HG03354 (cell line): ENCODE results near the gene FBXL17.

Experiments
- ATAC-seq: cut with Tn5 transposase; IDR thresholded peaks from one replicate; pipeline ENCODE4 v1.9.1; 2021; ENCODE audit warnings: mild to moderate bottlenecking; ENCODE audit not compliant: unreplicated experiment, poor library complexity, severe bottlenecking

Gene FBXL17

DNA sequence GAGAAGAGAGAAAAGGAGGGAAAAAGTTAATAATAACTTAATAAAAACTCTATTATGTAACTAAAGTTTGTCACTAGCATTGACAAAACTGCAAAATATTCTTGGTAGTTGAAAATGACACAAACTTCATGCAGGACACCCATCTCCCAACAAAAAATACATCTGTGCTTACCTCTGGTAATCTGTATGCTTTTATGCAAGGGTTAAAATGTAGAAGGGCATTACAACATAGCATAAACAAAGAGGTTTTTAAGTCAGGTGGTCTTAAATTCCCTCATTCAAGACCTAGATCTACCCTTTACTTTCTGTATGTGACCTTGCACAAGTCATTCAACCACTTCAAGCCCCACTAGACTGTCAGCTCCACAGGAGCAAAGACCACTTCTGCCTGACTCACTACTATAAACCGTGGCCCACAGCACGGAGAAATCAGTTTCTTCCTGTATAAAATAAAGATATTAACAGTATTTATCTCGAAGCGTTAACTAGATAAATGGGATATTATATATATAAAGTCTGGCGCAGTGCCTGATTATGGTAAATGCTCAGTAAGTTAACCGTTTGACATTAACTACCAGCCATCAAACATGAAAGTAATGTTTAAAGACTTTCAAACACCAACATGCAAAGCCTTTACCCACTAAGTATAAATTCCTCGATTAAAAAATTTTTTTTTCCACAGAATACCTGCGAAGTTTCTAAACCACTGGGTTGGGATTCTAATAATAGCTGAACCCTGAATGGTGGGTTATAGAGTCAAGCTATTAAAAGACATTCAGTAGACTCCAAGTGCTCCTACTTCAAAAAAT is 2.0 kb downstream of the FBXL17 start:
- no peak for ATAC-seq

- ATAC-seq, result no peak
Measured at GRCh38 chr5:108375768-108376167, 6.1 kb downstream of the FBXL17 start.

DNA sequence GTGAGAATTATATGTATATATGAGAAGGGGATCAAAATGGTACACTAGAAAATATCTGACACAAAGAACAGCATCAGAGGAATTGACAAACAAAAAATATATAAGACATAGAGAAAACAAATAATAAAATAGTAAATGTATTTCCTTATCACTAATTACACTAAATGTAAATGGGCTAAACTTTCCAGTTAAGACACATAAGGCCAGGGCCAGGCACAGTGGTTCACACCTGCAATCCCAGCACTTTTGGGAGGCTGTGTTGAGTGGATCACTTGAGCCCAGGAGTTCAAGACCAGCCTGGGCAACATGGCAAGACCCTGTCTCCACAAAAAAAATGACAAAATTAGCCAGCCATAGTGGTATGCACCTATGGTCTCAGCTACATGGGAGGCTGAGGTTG is 8.5 kb downstream of the FBXL17 start:
- ATAC-seq, result no peak

- no peak for ATAC-seq
Measured at GRCh38 chr5:108372369-108372768, 9.5 kb downstream of the FBXL17 start.

- ATAC-seq, result no peak
Measured at GRCh38 chr5:108371263-108371662, 10.6 kb downstream of the FBXL17 start.

DNA sequence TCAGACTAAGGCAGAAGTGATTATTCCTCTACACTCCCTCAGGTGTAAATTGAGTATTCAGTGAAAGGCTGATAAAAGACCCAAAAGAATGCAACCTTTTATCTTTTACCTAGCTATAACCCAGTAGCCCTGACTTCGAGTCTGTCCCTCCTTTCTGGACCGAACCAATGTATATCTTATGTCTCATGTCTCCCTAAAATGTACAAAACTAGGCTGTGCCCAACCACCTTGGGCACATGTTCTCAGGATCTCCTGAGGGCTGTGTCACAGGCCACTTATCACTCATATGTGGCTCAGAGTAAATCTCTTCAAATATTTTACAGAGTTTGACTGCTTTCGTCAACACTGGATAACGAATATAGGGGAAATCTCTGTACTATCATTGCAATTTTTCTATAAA is 12.7 kb downstream of the FBXL17 start:
- no peak for ATAC-seq

GRCh38 chr5:108367679-108368334 is 14.1 kb downstream of the FBXL17 start:
- no peak for ATAC-seq

DNA sequence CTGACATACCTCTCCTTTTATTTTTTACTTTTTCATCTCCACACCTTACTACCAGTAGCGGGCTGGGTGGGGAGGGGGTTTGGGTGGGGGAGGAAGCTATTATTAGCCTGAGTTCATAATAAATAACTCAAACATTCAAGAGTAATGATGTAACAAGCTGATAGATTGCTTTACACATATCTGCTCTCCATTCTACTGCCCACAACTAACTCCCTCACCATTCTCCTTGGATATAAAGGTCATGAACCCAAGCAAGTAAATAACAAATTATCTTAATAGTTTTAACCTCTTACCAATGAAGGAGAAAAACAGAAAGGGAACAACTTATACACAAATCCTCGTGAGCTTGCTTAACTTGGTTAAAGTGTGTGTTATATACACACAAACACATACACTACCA is 15.4 kb downstream of the FBXL17 start:
- ATAC-seq, result no peak

DNA sequence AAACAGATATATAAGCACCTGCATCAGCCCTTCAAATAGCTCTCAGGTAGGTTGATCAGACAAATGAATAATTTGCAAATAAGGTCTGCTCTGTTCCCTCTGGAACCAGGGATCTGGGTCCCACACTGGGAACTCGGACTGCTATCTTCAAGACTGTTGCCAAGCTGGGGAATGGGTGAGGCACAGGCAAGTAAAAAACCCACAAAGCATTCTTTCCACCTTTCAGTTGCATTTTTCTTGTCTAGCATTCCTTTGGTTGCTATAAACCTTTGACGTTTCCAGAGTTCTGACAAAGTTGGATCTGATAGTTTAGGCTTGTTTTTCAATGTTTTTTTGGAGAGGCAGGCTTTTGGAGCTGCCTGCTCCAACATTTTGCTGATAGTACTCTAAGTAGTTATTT is 20.1 kb downstream of the FBXL17 start:
- no peak for ATAC-seq

DNA sequence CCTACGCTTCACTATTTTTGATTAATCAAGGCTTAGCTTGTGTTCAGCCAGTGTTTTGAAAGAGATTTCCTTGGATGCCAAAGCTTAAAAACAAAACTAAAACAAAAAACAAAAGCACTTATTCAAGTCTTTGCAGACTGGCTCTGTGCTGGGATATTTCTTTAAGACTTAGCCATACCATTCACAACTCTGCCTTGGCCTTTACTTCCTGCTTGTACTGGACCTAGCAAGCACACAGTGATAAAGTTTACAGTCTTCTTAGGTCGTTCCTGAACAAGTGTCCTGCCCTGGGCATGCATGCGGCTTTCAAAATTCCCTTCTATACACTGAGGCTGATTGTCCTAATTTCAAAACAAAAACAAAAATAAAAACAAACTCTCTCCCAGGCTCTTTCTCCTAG is 20.7 kb downstream of the FBXL17 start:
- no peak for ATAC-seq

GRCh38 chr5:108360280-108360679 is 21.6 kb downstream of the FBXL17 start:
- ATAC-seq, result no peak

DNA sequence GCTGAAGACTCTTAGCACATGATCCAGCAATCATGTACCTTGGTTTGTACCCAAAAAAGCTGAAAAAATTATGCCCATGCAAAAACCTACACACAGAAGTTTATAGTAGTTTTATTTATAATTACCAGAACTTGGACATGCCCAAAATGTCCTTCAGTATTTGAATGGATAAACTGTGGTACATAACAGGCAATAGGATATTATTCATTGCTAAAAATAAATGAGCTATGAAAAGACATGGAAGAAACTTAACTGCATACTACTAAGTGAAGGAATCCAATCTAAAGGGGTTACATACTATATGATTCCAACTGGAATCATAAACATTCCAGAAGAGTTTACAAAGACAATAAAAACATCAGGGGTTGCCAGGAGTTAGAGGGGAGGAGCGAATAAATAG is 25.6 kb downstream of the FBXL17 start:
- ATAC-seq, result no peak

GRCh38 chr5:108353087-108353486 is 28.8 kb downstream of the FBXL17 start:
- no peak for ATAC-seq

- peak; percentile 89 for ATAC-seq
Measured at GRCh38 chr5:108345541-108346171, 36.2 kb downstream of the FBXL17 start.

GRCh38 chr5:108344103-108344822 is 37.6 kb downstream of the FBXL17 start:
- no peak for ATAC-seq

- ATAC-seq, result no peak
Measured at GRCh38 chr5:108341866-108342265, 40.0 kb downstream of the FBXL17 start.

DNA sequence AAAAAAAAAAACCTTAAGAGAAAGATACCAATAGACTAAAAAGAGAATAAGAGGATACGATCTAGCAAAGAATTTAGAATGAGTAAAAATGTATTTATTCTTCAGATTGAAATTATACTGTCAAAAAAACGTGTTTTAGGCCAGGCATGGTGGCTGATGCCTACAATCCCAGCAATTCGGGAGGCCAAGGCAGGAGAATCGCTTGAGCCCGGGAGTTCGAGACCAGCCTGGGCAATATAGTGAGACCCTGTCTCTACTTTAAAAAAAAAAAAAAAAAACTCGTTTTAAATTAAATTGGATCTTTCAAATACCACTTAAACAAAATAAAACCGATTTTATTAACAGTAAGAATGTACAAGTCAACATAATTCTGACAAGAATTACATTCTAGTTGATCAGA is 41.8 kb downstream of the FBXL17 start:
- ATAC-seq, result no peak

DNA sequence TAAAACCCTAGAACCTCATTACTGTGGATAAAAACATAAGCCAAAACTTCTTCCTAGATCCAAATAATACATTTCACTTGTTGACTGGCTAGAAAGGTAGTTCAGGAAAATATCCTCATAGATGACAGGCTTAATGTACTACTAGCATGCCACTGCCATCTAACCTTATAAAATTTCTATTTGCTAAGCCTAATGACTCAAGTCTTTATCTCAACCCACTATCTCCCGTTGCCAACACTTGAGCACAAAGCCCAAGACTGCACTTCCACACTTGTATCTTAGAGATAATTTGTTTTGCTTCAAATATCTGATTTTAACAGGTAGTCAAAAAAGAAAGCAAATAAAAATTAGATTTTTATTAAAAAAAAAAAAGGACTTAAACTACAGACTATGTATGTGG is 42.7 kb downstream of the FBXL17 start:
- ATAC-seq, result no peak

DNA sequence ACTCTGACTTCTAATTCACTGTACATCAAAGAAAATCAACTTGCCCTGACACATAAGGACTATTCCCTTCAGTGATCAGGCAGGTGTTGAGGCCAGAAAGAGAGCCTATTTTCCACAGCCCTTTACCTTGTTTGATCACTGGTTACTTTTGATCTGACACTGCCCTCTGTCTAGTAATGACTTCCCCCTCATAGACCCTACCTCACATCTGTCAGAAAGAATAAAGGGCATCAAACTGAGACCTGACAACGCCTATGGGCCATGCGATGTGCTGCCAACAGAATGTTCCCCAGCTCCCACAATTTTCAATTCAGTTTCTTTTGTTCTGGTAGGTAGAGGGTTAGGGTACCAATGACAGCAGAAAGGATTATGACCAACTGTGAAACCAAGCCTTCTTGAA is 47.7 kb downstream of the FBXL17 start:
- no peak for ATAC-seq

DNA sequence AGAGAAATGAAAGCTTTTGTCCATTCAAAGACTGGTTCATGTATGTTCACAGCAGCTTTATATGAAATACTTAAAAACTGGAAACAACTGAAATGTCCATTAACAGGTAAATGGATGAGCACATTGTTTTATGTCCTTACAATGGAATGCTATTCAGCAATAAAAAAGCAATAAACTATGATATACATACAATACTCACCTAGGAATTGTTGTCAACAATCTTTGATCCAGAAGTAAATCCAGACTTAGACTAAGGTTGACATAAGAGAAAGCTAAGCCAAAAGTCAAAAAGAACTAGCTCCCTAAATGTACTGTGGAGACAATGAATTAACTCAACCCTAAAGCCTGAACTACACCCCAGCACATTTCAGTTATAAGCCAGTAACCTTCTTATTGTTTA is 54.9 kb downstream of the FBXL17 start:
- no peak for ATAC-seq
